Neural cell (in vitro differentiated cells): ENCODE data around the gene GGT6.

ENCODE experiments used
- EZH2 ChIP-seq: fragments of 200-600, 300-800 bp; shearing (Covaris generic), sonication (generic); IDR thresholded peaks from 2 replicates; pipeline ENCODE4 v1.6.1; 2014; ENCODE audit warnings: antibody characterized with exemption, low read length, borderline replicate concordance, mild to moderate bottlenecking; ENCODE audit not compliant: insufficient read depth, poor library complexity, severe bottlenecking
- POLR2AphosphoS5 ChIP-seq: IDR thresholded peaks from 2 replicates; pipeline ENCODE4 v1.6.1; 2012
- RAD21 ChIP-seq: fragments of 450-650 bp; conservative IDR thresholded peaks from 2 replicates; pipeline ENCODE4 v1.6.1; 2014; ENCODE audit warnings: antibody characterized with exemption, mild to moderate bottlenecking, moderate library complexity
- REST ChIP-seq: IDR thresholded peaks from 2 replicates; pipeline ENCODE4 v1.6.1; 2012; ENCODE audit warnings: borderline replicate concordance
- SMC3 ChIP-seq: fragments of 450-650 bp; conservative IDR thresholded peaks from 2 replicates; pipeline ENCODE4 v1.6.1; 2014; ENCODE audit warnings: antibody characterized with exemption, mild to moderate bottlenecking, moderate library complexity; ENCODE audit not compliant: poor library complexity
- TAF1 ChIP-seq: IDR thresholded peaks from 2 replicates; pipeline ENCODE4 v1.6.1; 2012; ENCODE audit warnings: low read depth
- TF ChIP-seq, protein P1 (sequence below): fragments of 450-650 bp; IDR thresholded peaks from 2 replicates; pipeline ENCODE4 v1.5.1; 2014; ENCODE audit warnings: antibody characterized with exemption, mild to moderate bottlenecking, moderate library complexity; ENCODE audit not compliant: poor library complexity, severe bottlenecking

- TF ChIP-seq POLR2AphosphoS5 (no peak), RAD21 (no peak), TAF1 (no peak), REST (no peak), EZH2 (no peak), SMC3 (no peak)
- TF ChIP-seq, protein P1, sequence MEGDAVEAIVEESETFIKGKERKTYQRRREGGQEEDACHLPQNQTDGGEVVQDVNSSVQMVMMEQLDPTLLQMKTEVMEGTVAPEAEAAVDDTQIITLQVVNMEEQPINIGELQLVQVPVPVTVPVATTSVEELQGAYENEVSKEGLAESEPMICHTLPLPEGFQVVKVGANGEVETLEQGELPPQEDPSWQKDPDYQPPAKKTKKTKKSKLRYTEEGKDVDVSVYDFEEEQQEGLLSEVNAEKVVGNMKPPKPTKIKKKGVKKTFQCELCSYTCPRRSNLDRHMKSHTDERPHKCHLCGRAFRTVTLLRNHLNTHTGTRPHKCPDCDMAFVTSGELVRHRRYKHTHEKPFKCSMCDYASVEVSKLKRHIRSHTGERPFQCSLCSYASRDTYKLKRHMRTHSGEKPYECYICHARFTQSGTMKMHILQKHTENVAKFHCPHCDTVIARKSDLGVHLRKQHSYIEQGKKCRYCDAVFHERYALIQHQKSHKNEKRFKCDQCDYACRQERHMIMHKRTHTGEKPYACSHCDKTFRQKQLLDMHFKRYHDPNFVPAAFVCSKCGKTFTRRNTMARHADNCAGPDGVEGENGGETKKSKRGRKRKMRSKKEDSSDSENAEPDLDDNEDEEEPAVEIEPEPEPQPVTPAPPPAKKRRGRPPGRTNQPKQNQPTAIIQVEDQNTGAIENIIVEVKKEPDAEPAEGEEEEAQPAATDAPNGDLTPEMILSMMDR: no peak
Observed at GRCh38 chr17:4599505-4600281, 39.3 kb upstream of the GGT6 start.
